GM19452 (cell line): ENCODE data around the gene GOLGA6L7.
"Not testable (repeated sequence)": the region's sequence is repeated elsewhere in the genome, so short reads cannot be mapped to it uniquely, and the experiment has no call there.

Source experiments
- ATAC-seq: cut with Tn5 transposase; IDR thresholded peaks from one replicate; pipeline ENCODE4 v1.9.1; 2021; ENCODE audit not compliant: unreplicated experiment

The GOLGA6L7 gene

GRCh38 chr15:28848521-28848920, at the start of gene GOLGA6L7:
TSS of gene GOLGA6L7 (minus strand) at chr15:28848644. CDS start at chr15:28848549, 95 bp downstream.
- not testable (repeated sequence) for ATAC-seq

- ATAC-seq = no peak
Observed at GRCh38 chr15:28897861-28898585, 49.6 kb upstream of the GOLGA6L7 start.

DNA sequence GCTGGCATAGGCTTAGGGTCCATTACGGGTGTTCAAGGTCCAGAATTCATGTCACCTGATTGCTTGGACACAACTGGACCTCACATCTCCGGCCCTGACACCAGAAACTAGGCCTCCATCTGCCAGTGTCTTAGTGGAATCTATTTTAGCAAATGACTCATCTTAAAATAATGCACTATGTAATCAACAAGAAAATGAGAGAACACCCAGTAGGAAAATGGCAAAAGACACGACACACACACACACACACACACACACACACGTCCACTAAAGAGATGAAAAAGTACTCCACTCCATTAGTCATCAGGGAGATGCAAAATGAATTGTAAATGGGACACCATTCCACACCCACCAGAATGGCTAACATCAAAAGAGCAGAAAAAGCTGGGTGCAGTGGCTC, 48.5 kb upstream of the GOLGA6L7 start:
- ATAC-seq = no peak

- no peak for ATAC-seq
Observed at GRCh38 chr15:28895566-28895965, 47.1 kb upstream of the GOLGA6L7 start.

GRCh38 chr15:28895146-28895545, 46.7 kb upstream of the GOLGA6L7 start:
- ATAC-seq = no peak

DNA sequence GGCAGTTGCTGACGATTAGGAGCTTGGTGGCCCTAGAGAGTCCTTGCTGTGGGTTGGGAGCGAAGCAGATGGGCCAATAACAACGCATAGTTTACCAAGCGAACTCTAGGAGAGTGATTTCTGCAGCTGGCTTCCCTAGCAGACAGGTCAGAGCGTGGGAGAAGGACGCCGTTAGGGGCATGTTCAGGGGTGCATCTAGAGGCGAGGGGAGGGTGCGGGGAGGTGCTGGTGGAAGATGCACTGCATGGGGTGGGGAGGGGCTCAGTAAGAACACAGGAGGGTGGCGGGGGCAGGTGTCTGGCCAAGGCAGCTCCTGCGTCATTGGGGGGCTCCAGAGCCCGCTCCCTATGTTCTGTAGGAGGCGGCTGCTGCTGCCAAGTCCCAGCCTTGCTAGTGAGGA, 46.2 kb upstream of the GOLGA6L7 start:
- no peak for ATAC-seq

- ATAC-seq = no peak
Observed at GRCh38 chr15:28892789-28893610, 44.6 kb upstream of the GOLGA6L7 start.

DNA sequence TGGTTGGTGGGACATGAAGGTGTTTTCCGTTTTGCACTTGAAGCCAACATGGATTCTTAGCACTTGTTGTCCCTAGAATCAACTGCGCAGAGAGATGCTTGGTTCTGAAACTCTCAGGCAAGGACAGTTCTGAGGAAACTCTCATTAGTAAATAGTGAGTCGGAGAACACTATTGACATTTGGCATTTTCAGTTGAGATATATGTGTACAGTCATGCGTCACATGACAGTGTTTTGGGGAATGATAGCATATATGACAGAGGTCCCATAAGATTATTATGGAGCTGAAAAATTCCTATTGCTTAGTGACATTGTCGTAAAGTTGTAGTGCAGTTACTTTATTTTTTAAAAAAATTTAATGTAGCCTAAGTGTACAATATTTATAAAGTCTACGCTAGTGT, 43.1 kb upstream of the GOLGA6L7 start:
- no peak for ATAC-seq

GRCh38 chr15:28890711-28891495, 42.5 kb upstream of the GOLGA6L7 start:
- ATAC-seq = no peak

DNA sequence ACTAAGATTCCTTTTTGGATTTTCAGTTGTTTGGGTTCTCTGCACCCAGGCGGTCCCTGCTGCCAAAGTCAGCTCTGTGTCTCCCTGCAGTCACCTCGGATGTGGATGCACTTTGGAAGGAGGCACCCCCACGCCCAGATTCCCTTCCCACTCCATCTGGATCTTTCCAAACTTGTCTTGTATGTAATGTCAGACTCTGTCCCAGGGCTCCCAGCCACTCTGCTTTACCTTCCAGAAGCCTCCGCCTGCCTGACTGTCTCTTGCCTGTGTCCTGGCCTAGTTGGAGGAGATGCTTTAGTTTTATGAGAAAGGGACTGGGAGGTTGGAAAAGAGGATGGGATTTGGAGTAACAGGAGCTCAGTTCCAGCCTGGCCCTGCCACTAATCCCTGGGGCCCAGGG, 41.8 kb upstream of the GOLGA6L7 start:
- not testable (repeated sequence) for ATAC-seq

GRCh38 chr15:28889871-28890270, 41.4 kb upstream of the GOLGA6L7 start:
- not testable (repeated sequence) for ATAC-seq

- ATAC-seq = no peak
Observed at GRCh38 chr15:28889346-28889745, 40.9 kb upstream of the GOLGA6L7 start.

- ATAC-seq = no peak
Observed at GRCh38 chr15:28888900-28889299, 40.5 kb upstream of the GOLGA6L7 start.

- ATAC-seq = no peak
Observed at GRCh38 chr15:28888302-28888894, 40.0 kb upstream of the GOLGA6L7 start.

GRCh38 chr15:28887339-28888174, 39.1 kb upstream of the GOLGA6L7 start:
- no peak for ATAC-seq

DNA sequence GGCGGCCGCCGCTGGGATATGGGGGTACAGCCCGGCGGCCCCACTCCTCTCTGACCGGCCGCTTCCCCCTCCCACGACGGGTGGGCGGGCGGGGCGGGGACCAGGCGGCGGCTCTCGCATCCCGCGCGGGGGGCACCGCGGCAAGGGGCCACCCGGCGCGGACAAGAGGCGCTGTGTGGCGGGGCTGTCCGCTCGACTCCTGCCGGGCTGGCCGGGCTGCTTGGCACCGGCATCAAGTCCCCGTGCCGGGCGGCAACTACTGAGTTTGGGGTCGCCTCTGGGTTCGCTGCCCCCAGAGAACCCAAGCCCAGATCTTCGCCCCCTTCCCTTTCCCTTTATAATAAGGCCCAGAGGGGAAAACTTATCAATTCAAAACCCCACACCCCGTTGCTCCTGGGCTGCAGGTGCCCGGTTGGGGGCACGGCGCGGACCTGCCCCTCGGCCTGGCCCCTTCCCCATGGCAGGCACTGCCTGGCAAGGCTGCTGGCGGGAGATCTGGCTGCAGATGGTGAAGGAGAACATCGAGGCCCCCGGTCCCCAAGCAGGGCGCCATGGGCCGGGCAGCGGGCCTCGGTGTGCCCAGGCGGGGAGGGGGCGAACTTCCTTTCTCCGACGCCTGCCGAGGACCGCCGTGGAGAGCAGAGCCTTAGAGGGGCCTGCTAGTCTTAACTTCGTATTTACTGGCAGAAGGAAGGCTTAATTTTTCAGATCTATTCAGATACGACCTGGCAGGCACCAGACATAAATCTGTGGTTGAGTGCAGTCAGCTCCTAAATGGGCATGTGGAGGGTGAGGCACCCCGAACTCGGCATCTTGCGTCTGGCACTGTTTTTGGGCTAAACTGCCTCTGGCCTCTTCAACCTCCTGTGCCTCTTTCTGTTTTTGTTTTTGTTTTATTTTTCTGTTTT, 38.2 kb upstream of the GOLGA6L7 start:
- no peak for ATAC-seq

GRCh38 chr15:28885630-28886430, 37.4 kb upstream of the GOLGA6L7 start, which contains the start of gene APBA2:
TSS of gene APBA2 (plus strand) at chr15:28885974. CDS start at chr15:29053885, 167,911 bp downstream.
- ATAC-seq = no peak

DNA sequence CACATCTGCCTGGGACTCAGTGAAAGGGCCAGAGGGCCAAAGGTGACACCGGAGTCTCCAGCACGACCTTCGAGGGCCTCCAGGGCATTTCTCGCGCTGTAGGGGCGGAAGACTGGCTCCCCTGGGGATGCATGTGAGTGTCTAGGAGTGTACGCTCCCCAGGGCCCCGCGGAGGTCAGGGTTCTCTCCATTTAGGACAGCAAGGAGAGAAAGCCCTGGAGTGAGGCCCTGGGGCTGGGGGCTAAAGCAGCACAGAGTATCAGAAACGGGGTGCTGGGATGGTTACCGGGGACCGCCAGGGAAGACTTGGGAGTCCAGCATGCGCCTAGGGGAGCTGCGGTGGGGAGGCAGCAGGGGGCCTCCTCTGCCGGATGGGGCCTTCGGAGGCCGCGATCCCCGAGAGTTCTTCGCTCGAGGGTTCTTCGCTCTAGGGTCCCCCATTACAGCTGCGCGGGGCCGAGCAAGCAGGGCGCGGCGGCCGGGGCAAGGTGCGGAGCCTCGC, 36.7 kb upstream of the GOLGA6L7 start:
- no peak for ATAC-seq
